Neural cell (in vitro differentiated cells): Measurements from ENCODE around the gene CD2. TPM values are rescaled to one million over a fixed set of nuclear protein-coding genes. Genes with fewer than 3 reads are reported as not detected.

Experiments used
- H2AFZ ChIP-seq: fragments of 200-600, 300-800 bp; sonication (generic), shearing (Covaris generic); 2 replicates; pipeline ENCODE4 v1.6.0; 2014; ENCODE audit warnings: low read depth, mild to moderate bottlenecking, antibody characterized with exemption, low read length, moderate library complexity
- H3F3A ChIP-seq: fragments of 200-600 bp; shearing (Covaris generic); 2 replicates; pipeline ENCODE4 v1.6.1; 2016; ENCODE audit warnings: mild to moderate bottlenecking, moderate library complexity, mixed read lengths, antibody characterized with exemption, low read length; ENCODE audit not compliant: insufficient read depth, poor library complexity, severe bottlenecking
- H3K27ac ChIP-seq: fragments of 200-600, 300-800 bp; sonication (generic), shearing (Covaris generic); 2 replicates; pipeline ENCODE4 v1.5.1; 2014; ENCODE audit warnings: mild to moderate bottlenecking, low read length, moderate library complexity
- H3K27me3 ChIP-seq: fragments of 300-800, 200-600 bp; sonication (generic), shearing (Covaris generic); 2 replicates; pipeline ENCODE4 v1.6.0; 2014; ENCODE audit warnings: mild to moderate bottlenecking, low read depth, low read length, moderate library complexity; ENCODE audit not compliant: insufficient read depth
- H3K36me3 ChIP-seq: fragments of 300-800, 200-600 bp; sonication (generic), shearing (Covaris generic); 2 replicates; pipeline ENCODE4 v1.5.1; 2014; ENCODE audit warnings: mild to moderate bottlenecking, antibody characterized with exemption, low read length, moderate library complexity; ENCODE audit not compliant: insufficient read depth
- H3K4me2 ChIP-seq: fragments of 300-800, 200-600 bp; sonication (generic), shearing (Covaris generic); 2 replicates; pipeline ENCODE4 v1.6.0; 2014; ENCODE audit warnings: mild to moderate bottlenecking, low read length
- H3K4me3 ChIP-seq: fragments of 300-800, 200-600 bp; sonication (generic), shearing (Covaris generic); 2 replicates; pipeline ENCODE4 v1.5.1; 2014; ENCODE audit warnings: mild to moderate bottlenecking, low read length, moderate library complexity
- H3K79me2 ChIP-seq: fragments of 200-600 bp; shearing (Covaris generic); replicated peaks from 2 replicates; pipeline ENCODE4 v1.6.0; 2014; ENCODE audit warnings: mild to moderate bottlenecking, low read length, moderate library complexity; ENCODE audit not compliant: insufficient read depth
- H3K9ac ChIP-seq: fragments of 300-800, 200-600 bp; sonication (generic), shearing (Covaris generic); 2 replicates; pipeline ENCODE4 v1.6.1; 2016; ENCODE audit warnings: mild to moderate bottlenecking, low read length, mixed read lengths
- H3K9me2 ChIP-seq: fragments of 200-600 bp; shearing (Covaris generic); 2 replicates; pipeline ENCODE4 v1.6.1; 2016; ENCODE audit warnings: mild to moderate bottlenecking, low read length, mixed read lengths; ENCODE audit not compliant: insufficient read depth
- H3K9me3 ChIP-seq: fragments of 200-600, 300-800 bp; sonication (generic), shearing (Covaris generic); 2 replicates; pipeline ENCODE4 v1.6.1; 2016; ENCODE audit warnings: mild to moderate bottlenecking, mixed run types, low read length, moderate library complexity, mixed read lengths
- H4K20me1 ChIP-seq: fragments of 200-600 bp; shearing (Covaris generic); 2 replicates; pipeline ENCODE4 v1.6.1; 2016; ENCODE audit warnings: mild to moderate bottlenecking, mixed run types; ENCODE audit not compliant: insufficient read depth
- EP300 ChIP-seq: fragments of 450-650 bp; conservative IDR thresholded peaks from 2 replicates; pipeline ENCODE4 v1.6.1; 2014; ENCODE audit warnings: antibody characterized with exemption, mild to moderate bottlenecking, moderate library complexity; ENCODE audit not compliant: poor library complexity, severe bottlenecking
- EZH2 ChIP-seq: fragments of 200-600, 300-800 bp; shearing (Covaris generic), sonication (generic); IDR thresholded peaks from 2 replicates; pipeline ENCODE4 v1.6.1; 2014; ENCODE audit warnings: antibody characterized with exemption, low read length, borderline replicate concordance, mild to moderate bottlenecking; ENCODE audit not compliant: insufficient read depth, poor library complexity, severe bottlenecking
- MXI1 ChIP-seq: fragments of 450-650 bp; conservative IDR thresholded peaks from 2 replicates; pipeline ENCODE4 v1.6.1; 2014; ENCODE audit warnings: antibody characterized with exemption, mild to moderate bottlenecking; ENCODE audit not compliant: poor library complexity, severe bottlenecking
- POLR2AphosphoS5 ChIP-seq: IDR thresholded peaks from 2 replicates; pipeline ENCODE4 v1.6.1; 2012
- RAD21 ChIP-seq: fragments of 450-650 bp; conservative IDR thresholded peaks from 2 replicates; pipeline ENCODE4 v1.6.1; 2014; ENCODE audit warnings: antibody characterized with exemption, mild to moderate bottlenecking, moderate library complexity
- SMC3 ChIP-seq: fragments of 450-650 bp; conservative IDR thresholded peaks from 2 replicates; pipeline ENCODE4 v1.6.1; 2014; ENCODE audit warnings: antibody characterized with exemption, mild to moderate bottlenecking, moderate library complexity; ENCODE audit not compliant: poor library complexity
- TAF1 ChIP-seq: IDR thresholded peaks from 2 replicates; pipeline ENCODE4 v1.6.1; 2012; ENCODE audit warnings: low read depth
- polyA plus RNA-seq: library from polyadenylated mRNA; depleted of rRNA; stranded (reverse); fragments of >200 nt; gene quantifications from 2 replicates; pipeline ENCODE4 v1.2.3, GENCODE V29; 2014
- TF ChIP-seq, protein P1 (sequence below): IDR thresholded peaks from 2 replicates; pipeline ENCODE4 v1.6.1; 2012; ENCODE audit warnings: borderline replicate concordance
- TF ChIP-seq, protein P2 (sequence below): fragments of 450-650 bp; IDR thresholded peaks from 2 replicates; pipeline ENCODE4 v1.5.1; 2014; ENCODE audit warnings: antibody characterized with exemption, mild to moderate bottlenecking, moderate library complexity; ENCODE audit not compliant: poor library complexity, severe bottlenecking

Gene CD2
- polyA plus RNA-seq, 1 donor from 2014 or later: not detected

DNA sequence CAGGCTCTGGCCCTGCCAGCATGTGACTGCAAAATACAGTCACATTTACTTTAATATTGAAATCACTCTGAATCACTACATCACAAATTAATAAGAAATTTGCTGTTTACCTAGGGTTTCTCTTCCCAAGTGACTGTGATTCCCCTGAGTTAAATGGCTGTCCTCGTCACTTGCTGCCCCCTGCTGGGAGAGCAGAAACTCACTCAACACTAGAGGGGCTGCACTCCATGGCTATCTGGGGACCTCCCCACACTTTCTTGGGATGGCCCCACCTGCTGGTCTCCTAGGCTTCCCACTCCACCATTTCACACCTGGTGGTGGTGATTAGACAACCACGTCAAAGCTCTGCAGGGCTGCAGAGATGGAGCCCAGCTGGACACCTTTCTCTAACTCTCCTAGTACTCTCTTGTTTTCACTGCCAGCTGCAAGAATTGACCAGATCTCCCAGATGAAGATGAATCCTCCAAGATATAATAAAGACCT lies 63.4 kb downstream of the CD2 start:
- Histone ChIP-seq H3K27ac (no peak overlapping the region), H3K27me3 (no peaks in the 10 kb centered on the region), H3K4me3 (no peak overlapping the region), H3F3A (no peaks in the 10 kb centered on the region), H3K9me2 (no peaks in the 10 kb centered on the region), H3K9ac (no peak overlapping the region), H2AFZ (no peak overlapping the region), H3K36me3 (no peaks in the 10 kb centered on the region), H3K4me2 (no peak overlapping the region), H3K9me3 (no peaks in the 10 kb centered on the region), H4K20me1 (no peaks in the 10 kb centered on the region), H3K79me2 (no peaks in the 10 kb centered on the region)
- no peak for TF ChIP-seq EP300
- TF ChIP-seq MXI1: no peak
- TF ChIP-seq POLR2AphosphoS5: no peak
- TF ChIP-seq RAD21: no peak
- no peak for TF ChIP-seq EZH2
- TF ChIP-seq, protein P1, sequence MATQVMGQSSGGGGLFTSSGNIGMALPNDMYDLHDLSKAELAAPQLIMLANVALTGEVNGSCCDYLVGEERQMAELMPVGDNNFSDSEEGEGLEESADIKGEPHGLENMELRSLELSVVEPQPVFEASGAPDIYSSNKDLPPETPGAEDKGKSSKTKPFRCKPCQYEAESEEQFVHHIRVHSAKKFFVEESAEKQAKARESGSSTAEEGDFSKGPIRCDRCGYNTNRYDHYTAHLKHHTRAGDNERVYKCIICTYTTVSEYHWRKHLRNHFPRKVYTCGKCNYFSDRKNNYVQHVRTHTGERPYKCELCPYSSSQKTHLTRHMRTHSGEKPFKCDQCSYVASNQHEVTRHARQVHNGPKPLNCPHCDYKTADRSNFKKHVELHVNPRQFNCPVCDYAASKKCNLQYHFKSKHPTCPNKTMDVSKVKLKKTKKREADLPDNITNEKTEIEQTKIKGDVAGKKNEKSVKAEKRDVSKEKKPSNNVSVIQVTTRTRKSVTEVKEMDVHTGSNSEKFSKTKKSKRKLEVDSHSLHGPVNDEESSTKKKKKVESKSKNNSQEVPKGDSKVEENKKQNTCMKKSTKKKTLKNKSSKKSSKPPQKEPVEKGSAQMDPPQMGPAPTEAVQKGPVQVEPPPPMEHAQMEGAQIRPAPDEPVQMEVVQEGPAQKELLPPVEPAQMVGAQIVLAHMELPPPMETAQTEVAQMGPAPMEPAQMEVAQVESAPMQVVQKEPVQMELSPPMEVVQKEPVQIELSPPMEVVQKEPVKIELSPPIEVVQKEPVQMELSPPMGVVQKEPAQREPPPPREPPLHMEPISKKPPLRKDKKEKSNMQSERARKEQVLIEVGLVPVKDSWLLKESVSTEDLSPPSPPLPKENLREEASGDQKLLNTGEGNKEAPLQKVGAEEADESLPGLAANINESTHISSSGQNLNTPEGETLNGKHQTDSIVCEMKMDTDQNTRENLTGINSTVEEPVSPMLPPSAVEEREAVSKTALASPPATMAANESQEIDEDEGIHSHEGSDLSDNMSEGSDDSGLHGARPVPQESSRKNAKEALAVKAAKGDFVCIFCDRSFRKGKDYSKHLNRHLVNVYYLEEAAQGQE: no peak
- no peak for TF ChIP-seq SMC3
- TF ChIP-seq TAF1: no peak
- TF ChIP-seq, protein P2, sequence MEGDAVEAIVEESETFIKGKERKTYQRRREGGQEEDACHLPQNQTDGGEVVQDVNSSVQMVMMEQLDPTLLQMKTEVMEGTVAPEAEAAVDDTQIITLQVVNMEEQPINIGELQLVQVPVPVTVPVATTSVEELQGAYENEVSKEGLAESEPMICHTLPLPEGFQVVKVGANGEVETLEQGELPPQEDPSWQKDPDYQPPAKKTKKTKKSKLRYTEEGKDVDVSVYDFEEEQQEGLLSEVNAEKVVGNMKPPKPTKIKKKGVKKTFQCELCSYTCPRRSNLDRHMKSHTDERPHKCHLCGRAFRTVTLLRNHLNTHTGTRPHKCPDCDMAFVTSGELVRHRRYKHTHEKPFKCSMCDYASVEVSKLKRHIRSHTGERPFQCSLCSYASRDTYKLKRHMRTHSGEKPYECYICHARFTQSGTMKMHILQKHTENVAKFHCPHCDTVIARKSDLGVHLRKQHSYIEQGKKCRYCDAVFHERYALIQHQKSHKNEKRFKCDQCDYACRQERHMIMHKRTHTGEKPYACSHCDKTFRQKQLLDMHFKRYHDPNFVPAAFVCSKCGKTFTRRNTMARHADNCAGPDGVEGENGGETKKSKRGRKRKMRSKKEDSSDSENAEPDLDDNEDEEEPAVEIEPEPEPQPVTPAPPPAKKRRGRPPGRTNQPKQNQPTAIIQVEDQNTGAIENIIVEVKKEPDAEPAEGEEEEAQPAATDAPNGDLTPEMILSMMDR: no peak

Other genes starting within 250 kb of the CD2 start
- 1.8 and 2.0 TPM in 2 replicates for gene CD58, start 183.4 kb upstream of the CD2 start, polyA plus RNA-seq
- gene IGSF3, start 86.7 kb upstream of the CD2 start, polyA plus RNA-seq: 81.1 and 81.4 TPM in 2 replicates
- gene PTGFRN, start 155.5 kb downstream of the CD2 start, polyA plus RNA-seq: 20.1 and 25.0 TPM in 2 replicates
- 1.4 and 2.3 TPM in 2 replicates for gene CD101, start 247.3 kb downstream of the CD2 start, polyA plus RNA-seq